C4-2B (cell line): Measurements from ENCODE around the gene MEF2C.

Experiments
- ZFX ChIP-seq: fragments of 450-650 bp; IDR thresholded peaks from 2 replicates; pipeline ENCODE4 v1.6.1; 2017
- TF ChIP-seq, protein P1 (sequence below): fragments of 450-650 bp; conservative IDR thresholded peaks from 2 replicates; pipeline ENCODE4 v1.5.1; 2017; ENCODE audit warnings: mild to moderate bottlenecking

DNA sequence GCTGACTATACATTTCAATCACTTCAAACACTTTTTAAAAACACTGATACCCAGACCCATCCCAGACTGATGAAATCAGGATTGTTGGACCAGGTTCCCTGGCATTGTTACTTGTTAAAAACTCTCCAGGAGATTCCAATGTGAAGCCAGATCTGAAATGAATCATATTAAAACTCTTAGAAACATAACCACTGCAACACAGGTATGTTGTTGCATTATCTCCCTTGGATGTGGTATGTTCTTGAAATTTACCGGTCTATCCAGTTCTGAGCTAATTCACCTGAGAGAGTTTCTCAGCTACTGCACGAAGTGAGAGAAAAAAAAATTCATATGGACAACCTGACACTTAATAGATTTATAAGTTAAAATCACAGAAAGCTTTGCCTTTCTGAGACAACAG, 21.8 kb downstream of the MEF2C start:
- TF ChIP-seq, protein P1, sequence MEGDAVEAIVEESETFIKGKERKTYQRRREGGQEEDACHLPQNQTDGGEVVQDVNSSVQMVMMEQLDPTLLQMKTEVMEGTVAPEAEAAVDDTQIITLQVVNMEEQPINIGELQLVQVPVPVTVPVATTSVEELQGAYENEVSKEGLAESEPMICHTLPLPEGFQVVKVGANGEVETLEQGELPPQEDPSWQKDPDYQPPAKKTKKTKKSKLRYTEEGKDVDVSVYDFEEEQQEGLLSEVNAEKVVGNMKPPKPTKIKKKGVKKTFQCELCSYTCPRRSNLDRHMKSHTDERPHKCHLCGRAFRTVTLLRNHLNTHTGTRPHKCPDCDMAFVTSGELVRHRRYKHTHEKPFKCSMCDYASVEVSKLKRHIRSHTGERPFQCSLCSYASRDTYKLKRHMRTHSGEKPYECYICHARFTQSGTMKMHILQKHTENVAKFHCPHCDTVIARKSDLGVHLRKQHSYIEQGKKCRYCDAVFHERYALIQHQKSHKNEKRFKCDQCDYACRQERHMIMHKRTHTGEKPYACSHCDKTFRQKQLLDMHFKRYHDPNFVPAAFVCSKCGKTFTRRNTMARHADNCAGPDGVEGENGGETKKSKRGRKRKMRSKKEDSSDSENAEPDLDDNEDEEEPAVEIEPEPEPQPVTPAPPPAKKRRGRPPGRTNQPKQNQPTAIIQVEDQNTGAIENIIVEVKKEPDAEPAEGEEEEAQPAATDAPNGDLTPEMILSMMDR, result no peak
- TF ChIP-seq ZFX, result no peak
